ENCODE data around the gene SCN2B. TPM values are rescaled to one million over a fixed set of nuclear protein-coding genes. Genes with fewer than 3 reads are reported as not detected.

SCN2B gene
- total RNA-seq, 1 donor from 2014 or later: not detected

- intact Hi-C loops (cut with micrococcal nuclease): no loop called here
These were observed 20.5 kb downstream of the SCN2B start for GRCh38 chr11:118155776-118156530.

GRCh38 chr11:118154641-118155040 is 21.8 kb downstream of the SCN2B start:
- intact Hi-C loops (cut with micrococcal nuclease): no loop called here

- intact Hi-C loops (cut with micrococcal nuclease): no loop called here
These were observed 22.5 kb downstream of the SCN2B start for GRCh38 chr11:118153976-118154375.

GRCh38 chr11:118153516-118153915 is 22.9 kb downstream of the SCN2B start:
- intact Hi-C loops (cut with micrococcal nuclease): no loop called here

GRCh38 chr11:118152552-118153471 is 23.6 kb downstream of the SCN2B start, which contains the start of gene SCN4B:
Gene SCN4B, minus strand, starts transcription at chr11:118152823. Its CDS starts 150 bp downstream, at chr11:118152673.
- intact Hi-C loops (cut with micrococcal nuclease): no loop called here

- intact Hi-C loops (cut with micrococcal nuclease): no loop called here
These were observed 24.4 kb downstream of the SCN2B start for GRCh38 chr11:118152020-118152551.

- intact Hi-C loops (cut with micrococcal nuclease): no loop called here
These were observed 25.0 kb downstream of the SCN2B start for GRCh38 chr11:118151431-118151830.

- intact Hi-C loops (cut with micrococcal nuclease): loop anchor here (5.0 kb wide), 1 partner anchor 463 kb away; no protein-coding TSS in a partner anchor
These were observed 26.9 kb downstream of the SCN2B start for GRCh38 chr11:118149493-118149892.

- intact Hi-C loops (cut with micrococcal nuclease): loop anchor here (5.0 kb wide), 1 partner anchor 463 kb away; no protein-coding TSS in a partner anchor
These were observed 27.6 kb downstream of the SCN2B start for GRCh38 chr11:118148856-118149255.

GRCh38 chr11:118148240-118148639 is 28.2 kb downstream of the SCN2B start:
- intact Hi-C loops (cut with micrococcal nuclease): loop anchor here (5.0 kb wide), 1 partner anchor 464 kb away; no protein-coding TSS in a partner anchor

GRCh38 chr11:118147502-118147901 is 28.9 kb downstream of the SCN2B start:
- intact Hi-C loops (cut with micrococcal nuclease): loop anchor here (5.0 kb wide), 1 partner anchor 465 kb away; no protein-coding TSS in a partner anchor

- intact Hi-C loops (cut with micrococcal nuclease): loop anchor here (5.0 kb wide), 1 partner anchor 466 kb away; no protein-coding TSS in a partner anchor
These were observed 29.9 kb downstream of the SCN2B start for GRCh38 chr11:118146554-118146953.

GRCh38 chr11:118145285-118146227 is 30.9 kb downstream of the SCN2B start:
- intact Hi-C loops (cut with micrococcal nuclease): loop anchor here (1.0 to 5.0 kb wide), 5 partner anchors 26 to 467 kb away; partner anchors contain the start of gene UBE4A

GRCh38 chr11:118144301-118145268 is 31.9 kb downstream of the SCN2B start:
- intact Hi-C loops (cut with micrococcal nuclease): loop anchor here (1.0 to 5.0 kb wide), 5 partner anchors 27 to 468 kb away; partner anchors contain the start of gene UBE4A

- intact Hi-C loops (cut with micrococcal nuclease): loop anchor here (2.0 kb wide), 1 partner anchor 215 kb away; the partner anchor contains the start of gene UBE4A
These were observed 32.7 kb downstream of the SCN2B start for GRCh38 chr11:118143661-118144185.

GRCh38 chr11:118142809-118143208 is 33.6 kb downstream of the SCN2B start:
- intact Hi-C loops (cut with micrococcal nuclease): no loop called here

- intact Hi-C loops (cut with micrococcal nuclease): no loop called here
These were observed 34.4 kb downstream of the SCN2B start for GRCh38 chr11:118142081-118142480.

- intact Hi-C loops (cut with micrococcal nuclease): no loop called here
These were observed 36.9 kb downstream of the SCN2B start for GRCh38 chr11:118139578-118139977.
